HCT116 (cell line): Measurements from ENCODE around the gene SHROOM3.

Experiments used
- ATF3 ChIP-seq: IDR thresholded peaks from 2 replicates; pipeline ENCODE4 v1.6.1; 2012
- ELF1 ChIP-seq: IDR thresholded peaks from 2 replicates; pipeline ENCODE4 v1.6.1; 2012; ENCODE audit warnings: low read depth, borderline replicate concordance
- JUND ChIP-seq: IDR thresholded peaks from 2 replicates; pipeline ENCODE4 v1.6.1; 2012
- POLR2A ChIP-seq: IDR thresholded peaks from 2 replicates; pipeline ENCODE4 v1.7.0; 2011; ENCODE audit warnings: borderline replicate concordance; ENCODE audit not compliant: insufficient read depth, insufficient read length; ENCODE audit errors: extremely low read depth
- POLR2AphosphoS5 ChIP-seq: IDR thresholded peaks from 2 replicates; pipeline ENCODE4 v1.6.1; 2011; ENCODE audit warnings: mild to moderate bottlenecking, low read depth, low read length, moderate library complexity
- REST ChIP-seq: IDR thresholded peaks from 2 replicates; pipeline ENCODE4 v1.6.1; 2012; ENCODE audit warnings: low read depth
- SRF ChIP-seq: IDR thresholded peaks from 2 replicates; pipeline ENCODE4 v1.6.1; 2012; ENCODE audit warnings: low read depth
- YY1 ChIP-seq: IDR thresholded peaks from 2 replicates; pipeline ENCODE4 v1.6.1; 2011; ENCODE audit warnings: low read length, low read depth, moderate library complexity, mild to moderate bottlenecking; ENCODE audit not compliant: insufficient replicate concordance; ENCODE audit errors: extremely low read depth
- TF ChIP-seq, protein P1 (sequence below), 3 experiments: fragments of 200-600 bp in 1 of 3; sonication (generic) in 1 of 3; IDR thresholded peaks in 2 of 3; conservative IDR thresholded peaks in 1 of 3; 2 replicates each; pipeline ENCODE4 v1.5.1; 2012 to 2017; ENCODE audit warnings: low read depth in 2 of 3, low read length in 2 of 3, antibody characterized with exemption in 1 of 3, borderline replicate concordance in 1 of 3, control low read depth in 1 of 3, mild to moderate bottlenecking in 1 of 3, mixed read lengths in 1 of 3, mixed run types in 1 of 3, moderate library complexity in 1 of 3; ENCODE audit not compliant: insufficient read depth in 1 of 3

GRCh38 chr4:76753814-76754213 is 318.8 kb downstream of the SHROOM3 start:
- TF ChIP-seq, protein P1, sequence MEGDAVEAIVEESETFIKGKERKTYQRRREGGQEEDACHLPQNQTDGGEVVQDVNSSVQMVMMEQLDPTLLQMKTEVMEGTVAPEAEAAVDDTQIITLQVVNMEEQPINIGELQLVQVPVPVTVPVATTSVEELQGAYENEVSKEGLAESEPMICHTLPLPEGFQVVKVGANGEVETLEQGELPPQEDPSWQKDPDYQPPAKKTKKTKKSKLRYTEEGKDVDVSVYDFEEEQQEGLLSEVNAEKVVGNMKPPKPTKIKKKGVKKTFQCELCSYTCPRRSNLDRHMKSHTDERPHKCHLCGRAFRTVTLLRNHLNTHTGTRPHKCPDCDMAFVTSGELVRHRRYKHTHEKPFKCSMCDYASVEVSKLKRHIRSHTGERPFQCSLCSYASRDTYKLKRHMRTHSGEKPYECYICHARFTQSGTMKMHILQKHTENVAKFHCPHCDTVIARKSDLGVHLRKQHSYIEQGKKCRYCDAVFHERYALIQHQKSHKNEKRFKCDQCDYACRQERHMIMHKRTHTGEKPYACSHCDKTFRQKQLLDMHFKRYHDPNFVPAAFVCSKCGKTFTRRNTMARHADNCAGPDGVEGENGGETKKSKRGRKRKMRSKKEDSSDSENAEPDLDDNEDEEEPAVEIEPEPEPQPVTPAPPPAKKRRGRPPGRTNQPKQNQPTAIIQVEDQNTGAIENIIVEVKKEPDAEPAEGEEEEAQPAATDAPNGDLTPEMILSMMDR (IDR thresholded peaks at IDR 0.05 in 2 of 3, conservative IDR thresholded peaks at IDR 0.05 in 1 of 3; ENCODE audit: borderline replicate concordance in 1 of 3, insufficient read depth in 1 of 3, low read depth in 2 of 3, low read length in 2 of 3) = no peak
- no peak for TF ChIP-seq POLR2A
- TF ChIP-seq POLR2AphosphoS5 = no peak
- TF ChIP-seq SRF = no peak
- TF ChIP-seq YY1 = no peak
- no peak for TF ChIP-seq JUND
- no peak for TF ChIP-seq REST
- TF ChIP-seq ELF1 = no peak
- TF ChIP-seq ATF3 = no peak
